HL-60/S4 treated with phorbol 12-myristate 13-acetate at 8.2 ng/mL for 4 days and 3 days (cell line): Measurements from ENCODE around the gene ACTA2.

ENCODE experiments used
- in situ Hi-C: fragments of 300-500 bp; cut with MboI; formaldehyde crosslinking; loops from 2 replicates; pipeline ENCODE4 v1.15.0; 2022; ENCODE audit warnings: low sequenced_read_pairs

The ACTA2 gene

DNA sequence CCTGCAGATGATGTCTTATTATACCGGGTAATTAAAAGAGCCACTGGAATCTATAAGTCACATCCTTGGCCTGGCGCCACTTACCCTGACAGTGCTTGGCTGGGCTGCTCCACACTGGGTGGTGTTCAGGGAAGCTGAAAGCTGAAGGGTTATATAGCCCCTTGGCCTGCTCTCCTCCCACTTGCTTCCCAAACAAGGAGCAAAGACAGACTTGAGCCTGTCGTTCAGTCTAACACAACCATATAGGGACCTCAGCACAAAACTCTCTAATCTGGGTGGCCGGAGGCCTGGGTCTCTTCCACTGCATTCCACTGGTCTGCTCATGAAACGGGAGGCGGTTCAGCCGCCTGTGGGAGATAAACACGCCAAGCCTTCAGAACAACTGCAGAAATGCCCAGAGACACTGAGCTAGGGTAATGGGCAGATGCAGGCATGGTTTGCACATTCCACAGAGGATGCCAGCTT is at the start of gene ACTA2:
ACTA2 (minus strand) TSS at position 127 of the 465 bp plus-strand sequence. CDS start 3,843 bp downstream, outside the sequence.
- in situ Hi-C loops = no loop called here

DNA sequence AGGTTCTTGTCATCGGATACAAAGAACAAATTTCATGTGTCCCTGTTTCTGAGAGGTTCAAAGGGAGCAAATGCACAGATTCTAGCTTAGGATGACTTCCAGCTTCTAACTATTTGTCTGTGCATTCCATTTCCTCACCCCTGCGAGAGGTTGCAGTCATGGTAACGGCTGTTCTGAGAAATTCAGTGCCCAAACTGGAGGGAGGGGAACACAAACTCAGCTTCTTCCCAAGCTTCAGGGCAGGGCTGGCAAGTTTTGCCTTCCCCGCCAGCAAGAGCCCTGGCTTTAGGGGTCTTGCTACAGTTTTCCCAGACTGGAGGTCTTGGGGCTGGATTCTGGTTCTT is 49.1 kb upstream of the ACTA2 start:
- in situ Hi-C loops = no loop called here

DNA sequence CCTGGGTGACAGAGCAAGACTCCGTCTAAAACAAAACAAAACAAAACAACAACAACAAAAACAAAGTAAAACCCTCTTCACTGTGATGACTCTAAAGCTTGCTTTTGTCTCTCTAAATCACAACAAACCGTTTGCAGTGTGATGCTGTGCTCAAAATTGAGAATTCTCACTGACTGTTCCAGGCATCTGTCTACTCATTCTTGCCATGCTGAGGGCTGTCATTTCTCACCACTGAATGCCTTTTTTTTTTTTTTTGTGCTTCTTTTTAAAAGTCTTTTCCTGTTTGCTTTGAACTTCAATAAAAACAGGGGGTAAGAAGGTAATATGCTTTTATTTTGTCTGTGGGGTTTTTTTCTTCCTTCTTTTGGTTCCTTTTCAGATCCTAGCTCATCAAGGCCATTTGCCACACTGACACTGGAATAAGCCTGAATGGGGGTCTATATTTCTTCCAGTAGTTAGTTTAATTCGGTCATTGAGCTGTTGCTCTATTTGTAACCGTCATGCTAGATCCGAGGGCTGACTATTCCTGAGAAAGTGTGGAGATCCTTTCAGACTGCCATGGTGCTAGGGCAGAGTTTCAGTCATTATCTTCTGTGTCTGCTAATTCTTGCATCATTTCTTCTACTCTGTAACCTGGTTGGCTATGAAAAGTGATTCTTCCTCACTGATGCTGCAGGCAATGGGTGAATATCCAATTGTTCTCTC is 48.6 kb upstream of the ACTA2 start:
- in situ Hi-C loops = no loop called here

DNA sequence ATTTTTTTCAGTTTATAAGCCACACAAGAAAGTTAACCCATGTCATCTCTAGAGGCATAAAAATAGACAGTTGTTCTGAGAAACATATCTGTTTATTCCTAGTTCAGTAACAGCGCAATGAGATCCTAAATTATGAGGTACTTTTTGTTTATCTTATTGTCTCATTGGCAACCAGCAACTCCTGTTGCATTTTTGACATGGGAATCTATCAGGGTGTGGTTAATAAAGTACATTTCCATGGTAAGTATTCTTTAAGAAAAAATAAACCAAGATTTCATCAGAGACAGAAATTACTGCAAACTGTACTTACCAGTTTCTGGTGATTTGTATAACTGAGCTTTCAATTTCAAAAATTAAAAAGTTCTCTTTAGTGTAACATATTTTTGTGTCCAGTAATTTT is 47.1 kb upstream of the ACTA2 start:
- in situ Hi-C loops = no loop called here

DNA sequence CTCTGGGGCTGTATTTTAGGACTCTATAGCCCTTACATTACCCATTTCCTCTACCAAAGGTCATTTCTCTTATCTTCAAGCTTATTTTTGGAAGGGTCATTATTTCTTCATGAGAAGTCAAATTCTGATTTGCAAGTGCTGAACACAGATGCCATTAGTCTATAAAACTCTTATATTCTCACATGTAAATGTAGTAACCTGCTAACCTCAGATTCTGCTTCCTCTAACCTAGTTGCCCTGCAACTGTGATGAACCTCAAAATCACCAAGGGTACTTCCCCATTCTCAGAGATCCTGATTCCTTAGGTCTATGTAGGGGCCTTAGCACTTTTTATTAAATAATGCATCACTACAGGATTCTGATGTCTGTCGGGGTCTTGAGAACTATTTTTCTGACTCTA is 44.4 kb upstream of the ACTA2 start:
- in situ Hi-C loops = no loop called here

DNA sequence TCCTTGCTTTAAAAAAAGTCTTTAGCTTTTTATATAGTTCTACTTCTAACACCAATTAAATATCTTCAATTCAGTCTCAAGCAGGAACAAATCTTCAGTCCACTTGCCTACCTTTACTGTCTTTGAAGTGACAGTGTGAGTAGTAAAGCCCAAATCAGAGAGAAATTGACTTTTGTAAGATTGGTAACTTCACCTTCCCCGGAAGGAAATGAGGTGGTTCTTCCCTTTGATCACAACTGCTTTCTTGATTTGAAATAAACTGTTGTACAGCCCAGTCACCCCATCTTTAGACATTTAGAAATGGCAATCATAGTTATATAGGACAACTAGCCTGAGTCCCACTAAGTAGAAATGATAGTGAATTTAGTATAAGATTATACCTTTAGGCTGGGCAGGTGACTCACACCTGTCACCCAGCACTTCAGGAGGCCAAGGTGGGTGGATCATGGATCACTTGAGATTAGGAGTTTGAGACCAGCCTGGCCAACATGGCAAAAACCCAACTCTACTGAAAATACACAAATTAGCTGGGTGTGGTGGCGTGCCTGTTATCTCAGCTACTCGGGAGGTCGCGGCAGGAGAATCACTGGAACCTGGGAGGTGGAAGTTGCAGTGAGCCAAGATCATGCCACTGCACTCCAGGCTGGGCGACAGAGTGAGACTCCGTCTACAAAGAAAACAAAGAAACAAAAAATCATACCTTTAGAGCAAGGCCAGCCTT is 42.7 kb upstream of the ACTA2 start:
- in situ Hi-C loops = no loop called here

DNA sequence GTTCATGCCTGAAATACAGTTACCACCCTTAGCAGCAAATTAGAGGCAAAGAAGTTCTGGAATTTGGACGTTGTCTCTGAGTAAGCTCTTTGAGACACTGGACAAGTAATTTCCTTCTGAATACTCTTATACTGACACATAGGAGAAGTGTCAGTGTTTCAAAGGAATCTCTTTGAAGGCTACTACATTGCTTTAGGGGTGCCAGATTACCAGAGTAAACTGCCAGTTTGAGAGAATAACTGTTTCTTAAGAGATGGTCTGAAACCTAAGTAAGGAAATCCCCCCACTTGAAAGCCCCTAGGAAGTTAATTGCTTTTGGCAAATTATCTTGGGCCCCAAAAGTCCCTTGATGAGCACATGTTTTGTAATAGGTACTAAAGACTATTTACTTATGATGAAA is 41.4 kb upstream of the ACTA2 start:
- in situ Hi-C loops = no loop called here

DNA sequence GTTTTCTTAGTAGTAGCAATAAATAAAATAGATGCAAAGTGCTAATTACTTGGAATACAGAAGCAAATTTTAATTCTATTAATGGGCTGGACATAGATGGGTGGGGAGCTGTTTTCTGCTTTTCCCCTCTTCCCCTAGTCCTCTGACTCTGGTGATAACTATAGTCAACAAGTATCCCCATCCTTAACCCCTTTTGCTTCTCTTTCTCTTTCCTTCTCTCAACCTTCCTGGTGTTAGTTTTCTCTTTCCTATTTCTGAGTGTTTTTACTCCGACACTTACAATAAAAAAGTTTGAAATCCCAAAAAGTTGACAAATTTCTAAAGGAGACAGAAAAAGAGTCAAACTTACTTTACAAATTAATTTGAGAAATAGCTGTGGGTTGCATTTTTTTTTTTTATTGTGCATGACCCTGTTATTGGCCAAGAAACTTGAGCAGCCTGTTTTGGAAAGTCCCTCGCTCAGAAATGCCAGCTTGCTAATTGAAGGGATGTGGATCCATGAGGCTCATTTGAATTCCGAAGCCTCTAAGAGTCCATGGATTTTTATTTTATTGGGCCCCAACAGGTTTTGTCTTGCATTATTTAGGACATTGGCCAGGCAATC is 40.5 kb upstream of the ACTA2 start:
- in situ Hi-C loops = no loop called here

DNA sequence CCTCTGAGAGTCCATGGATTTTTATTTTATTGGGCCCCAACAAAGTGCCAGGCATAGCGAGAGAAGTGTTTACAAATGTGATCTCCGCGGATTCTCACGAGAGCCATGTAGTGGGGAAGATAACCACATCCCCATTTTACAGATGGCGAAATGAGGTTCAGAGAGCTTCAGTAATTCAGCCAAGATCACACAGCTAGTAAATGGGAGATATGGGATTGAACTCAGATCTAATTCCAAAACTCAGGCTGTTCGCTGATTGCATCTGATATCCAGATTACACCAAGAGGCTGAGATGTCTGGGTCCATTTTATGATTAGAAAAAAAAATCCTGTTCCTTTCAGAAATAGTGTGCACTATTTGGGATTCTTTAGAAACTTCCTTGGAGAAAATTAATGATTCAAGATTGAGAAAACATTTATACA is 39.3 kb upstream of the ACTA2 start:
- in situ Hi-C loops = no loop called here

DNA sequence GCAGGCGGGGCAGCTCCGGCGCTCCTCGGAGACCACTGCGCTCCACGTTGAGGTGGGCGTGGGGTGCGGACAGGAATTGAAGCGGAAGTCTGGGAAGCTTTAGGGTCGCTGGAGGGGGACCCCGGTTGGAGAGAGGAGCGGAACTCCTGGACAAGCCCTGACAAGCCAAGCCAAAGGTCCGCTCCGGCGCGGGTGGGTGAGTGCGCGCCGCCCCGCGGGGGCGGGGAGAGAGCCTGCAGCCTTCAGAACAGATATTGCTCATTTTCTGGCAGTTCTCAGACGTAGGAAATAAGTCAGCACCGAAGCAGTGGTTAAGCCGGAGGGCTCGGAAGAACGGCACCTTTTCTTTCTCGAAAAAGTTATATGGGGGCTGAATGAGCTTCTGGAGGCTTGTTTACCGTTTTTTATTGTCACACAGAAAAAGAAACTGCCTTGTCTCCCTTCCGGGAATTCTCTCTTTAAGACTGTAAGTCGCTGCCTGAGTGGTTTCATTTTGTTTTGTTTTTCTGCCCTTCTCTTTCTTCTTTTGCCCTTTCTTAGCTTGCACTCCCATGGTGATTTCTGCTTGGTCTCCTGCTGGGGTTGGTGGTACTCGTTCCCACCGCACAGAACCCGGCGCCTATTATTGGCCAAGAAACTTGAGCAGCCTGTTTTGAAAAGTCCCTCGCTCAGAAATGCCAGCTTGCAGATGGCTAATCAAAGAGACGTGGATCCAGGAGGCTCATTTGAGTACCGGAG is 38.8 kb upstream of the ACTA2 start:
- in situ Hi-C loops = no loop called here

DNA sequence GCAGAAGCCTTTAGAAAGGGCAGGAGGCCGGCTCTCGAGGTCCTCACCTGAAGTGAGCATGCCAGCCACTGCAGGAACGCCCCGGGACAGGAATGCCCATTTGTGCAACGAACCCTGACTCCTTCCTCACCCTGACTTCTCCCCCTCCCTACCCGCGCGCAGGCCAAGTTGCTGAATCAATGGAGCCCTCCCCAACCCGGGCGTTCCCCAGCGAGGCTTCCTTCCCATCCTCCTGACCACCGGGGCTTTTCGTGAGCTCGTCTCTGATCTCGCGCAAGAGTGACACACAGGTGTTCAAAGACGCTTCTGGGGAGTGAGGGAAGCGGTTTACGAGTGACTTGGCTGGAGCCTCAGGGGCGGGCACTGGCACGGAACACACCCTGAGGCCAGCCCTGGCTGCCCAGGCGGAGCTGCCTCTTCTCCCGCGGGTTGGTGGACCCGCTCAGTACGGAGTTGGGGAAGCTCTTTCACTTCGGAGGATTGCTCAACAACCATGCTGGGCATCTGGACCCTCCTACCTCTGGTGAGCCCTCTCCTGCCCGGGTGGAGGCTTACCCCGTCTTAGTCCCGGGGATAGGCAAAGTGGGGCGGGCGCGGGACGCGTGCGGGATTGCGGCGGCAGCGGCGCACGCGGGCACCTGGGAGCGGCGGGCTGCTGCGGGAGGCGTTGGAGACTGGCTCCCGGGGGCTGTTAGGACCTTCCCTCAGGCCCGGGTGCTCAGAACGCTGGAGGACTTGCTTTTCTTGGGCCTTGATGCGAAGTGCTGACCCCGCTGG is 38.0 kb upstream of the ACTA2 start, which contains the start of gene FAS:
FAS (plus strand) TSS at position 415 of the 777 bp plus-strand sequence; CDS start at position 494, 79 bp downstream.
- in situ Hi-C loops = no loop called here

DNA sequence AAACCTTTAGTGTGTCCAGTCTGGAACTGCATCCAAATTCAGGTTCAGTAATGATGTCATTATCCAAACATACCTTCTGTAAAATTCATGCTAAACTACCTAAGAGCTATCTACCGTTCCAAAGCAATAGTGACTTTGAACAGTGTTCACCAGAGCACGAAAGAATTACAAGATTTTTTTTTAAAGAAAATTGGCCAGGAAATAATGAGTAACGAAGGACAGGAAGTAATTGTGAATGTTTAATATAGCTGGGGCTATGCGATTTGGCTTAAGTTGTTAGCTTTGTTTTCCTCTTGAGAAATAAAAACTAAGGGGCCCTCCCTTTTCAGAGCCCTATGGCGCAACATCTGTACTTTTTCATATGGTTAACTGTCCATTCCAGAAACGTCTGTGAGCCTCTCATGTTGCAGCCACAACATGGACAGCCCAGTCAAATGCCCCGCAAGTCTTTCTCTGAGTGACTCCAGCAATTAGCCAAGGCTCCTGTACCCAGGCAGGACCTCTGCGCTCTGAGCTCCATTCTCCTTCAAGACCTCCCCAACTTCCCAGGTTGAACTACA is 37.3 kb upstream of the ACTA2 start:
- in situ Hi-C loops = no loop called here

DNA sequence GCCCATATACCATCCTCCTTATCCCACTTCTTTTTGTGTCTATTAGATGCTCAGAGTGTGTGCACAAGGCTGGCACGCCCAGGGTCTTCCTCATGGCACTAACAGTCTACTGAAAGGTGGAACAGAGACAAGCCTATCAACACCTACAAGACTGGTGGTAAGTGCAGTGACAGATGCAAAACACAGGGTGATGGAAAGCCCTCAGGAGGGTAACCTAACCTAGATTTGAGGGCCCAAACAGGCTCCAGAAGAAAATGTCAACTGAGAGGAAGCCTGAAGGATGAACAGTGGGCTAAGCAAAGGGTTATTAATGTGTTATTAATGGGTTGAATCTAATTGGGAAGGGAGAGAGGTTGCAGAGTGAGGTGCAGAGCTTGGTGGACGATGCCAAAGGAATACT is 36.9 kb upstream of the ACTA2 start:
- in situ Hi-C loops = no loop called here

DNA sequence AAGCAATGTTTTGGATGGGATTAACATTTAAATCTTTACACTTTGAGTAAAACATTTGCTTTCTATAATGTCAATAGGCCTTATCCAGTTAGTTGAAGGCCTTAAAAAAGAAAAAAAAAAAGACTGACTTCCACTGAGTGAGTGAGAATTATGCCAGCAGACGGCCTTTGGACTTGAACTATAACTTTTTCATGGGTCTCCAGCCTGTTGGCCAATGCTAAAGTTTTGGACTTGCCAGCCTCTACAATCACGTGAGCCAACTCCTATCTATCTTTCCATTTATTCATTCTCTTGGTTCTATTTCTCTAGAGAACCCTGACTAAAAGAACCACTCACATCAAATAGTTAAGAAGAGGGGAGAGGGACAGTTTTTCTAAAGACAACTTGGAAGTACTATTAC is 35.3 kb upstream of the ACTA2 start:
- in situ Hi-C loops = no loop called here

DNA sequence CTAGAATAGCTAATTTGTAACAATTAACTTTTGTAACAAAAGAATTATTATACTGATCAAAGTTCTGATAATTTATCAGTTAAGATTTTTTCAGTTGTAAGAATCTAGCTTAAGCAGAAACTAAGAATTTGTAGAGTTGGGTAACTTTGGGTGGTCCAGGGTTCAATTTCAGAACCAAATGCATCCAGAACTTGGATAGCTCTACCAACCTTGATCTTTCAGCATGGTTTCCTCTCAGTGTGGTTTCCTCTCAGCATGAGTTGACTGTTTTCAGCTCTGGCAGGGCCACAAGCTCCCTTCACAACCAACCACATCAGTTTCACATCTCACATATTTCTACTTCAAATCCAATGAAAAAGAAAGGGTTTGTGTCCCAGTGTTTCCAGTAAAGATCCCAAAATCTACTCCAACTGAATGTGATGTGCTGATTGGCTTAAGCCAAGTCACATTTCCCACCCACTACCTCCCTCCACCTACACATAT is 34.7 kb upstream of the ACTA2 start:
- in situ Hi-C loops = no loop called here

DNA sequence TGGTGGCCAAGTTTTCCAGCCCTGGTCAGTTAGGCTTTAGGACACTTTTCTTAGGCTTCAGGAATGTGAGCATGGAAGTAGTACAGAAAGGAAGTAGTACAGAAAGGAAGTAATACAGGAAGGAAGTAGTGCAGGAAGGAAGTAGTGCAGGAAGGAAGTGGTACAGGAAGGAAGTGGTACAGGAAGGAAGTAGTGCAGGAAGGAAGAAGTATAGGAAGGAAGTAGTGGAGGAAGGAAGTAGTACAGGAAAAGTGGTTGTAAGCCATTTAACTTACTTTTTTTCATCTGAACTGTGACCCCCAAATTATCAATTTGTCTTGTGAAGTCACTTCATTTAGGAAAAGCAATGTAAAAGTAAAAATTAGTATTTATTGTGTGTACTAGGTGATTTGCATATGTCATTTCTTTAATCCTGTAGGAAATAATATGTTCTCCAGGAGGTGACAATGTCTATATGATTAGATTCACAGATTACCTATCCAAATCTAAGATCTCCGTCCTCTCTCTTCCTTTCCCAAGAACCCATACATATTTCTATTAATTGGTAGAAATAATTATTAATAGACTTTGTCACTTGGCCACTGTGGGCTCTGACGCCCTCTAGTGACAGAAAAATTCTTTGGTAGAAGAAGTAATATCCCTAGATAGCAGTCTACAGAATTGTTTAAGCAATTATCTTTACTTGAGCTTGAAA is 34.1 kb upstream of the ACTA2 start:
- in situ Hi-C loops = no loop called here

DNA sequence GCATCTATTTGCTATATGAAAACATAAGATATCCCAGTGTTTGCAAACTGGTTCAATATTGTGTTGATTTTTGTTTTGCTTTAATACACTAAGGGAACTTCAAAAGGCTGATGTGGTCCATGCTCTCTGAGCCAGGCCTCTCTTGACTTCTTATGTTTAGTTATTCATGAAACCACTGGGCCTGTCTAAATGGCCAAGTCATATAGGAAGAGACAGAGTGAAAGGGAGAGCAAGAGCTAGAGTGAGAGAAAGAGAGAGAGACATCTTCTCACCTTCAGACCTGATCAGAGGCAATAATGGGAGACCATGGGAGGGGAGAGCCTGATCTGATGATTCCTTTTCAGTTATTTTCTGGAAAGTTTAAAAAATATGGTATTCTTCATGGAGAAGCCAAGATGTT is 32.0 kb upstream of the ACTA2 start:
- in situ Hi-C loops = no loop called here

DNA sequence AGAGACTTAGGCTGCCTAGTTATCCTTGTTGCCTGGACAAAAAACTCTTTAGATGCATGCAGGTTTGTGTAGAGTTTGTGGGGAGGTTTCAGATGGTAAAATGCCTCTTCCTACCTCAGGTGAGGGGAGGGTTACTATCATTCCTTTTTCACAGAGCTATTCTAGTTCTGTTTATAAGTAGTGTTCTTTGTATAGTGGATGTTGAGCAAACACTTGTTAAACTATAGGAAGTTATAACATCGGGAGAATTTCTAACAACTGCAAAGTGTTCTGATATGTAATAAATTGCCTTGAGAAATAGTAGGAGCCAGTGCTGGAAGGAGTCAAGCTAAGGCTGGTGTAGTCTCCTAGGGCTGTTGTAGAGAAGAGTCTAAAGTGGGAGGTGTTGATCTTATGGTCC is 31.4 kb upstream of the ACTA2 start:
- in situ Hi-C loops = no loop called here

DNA sequence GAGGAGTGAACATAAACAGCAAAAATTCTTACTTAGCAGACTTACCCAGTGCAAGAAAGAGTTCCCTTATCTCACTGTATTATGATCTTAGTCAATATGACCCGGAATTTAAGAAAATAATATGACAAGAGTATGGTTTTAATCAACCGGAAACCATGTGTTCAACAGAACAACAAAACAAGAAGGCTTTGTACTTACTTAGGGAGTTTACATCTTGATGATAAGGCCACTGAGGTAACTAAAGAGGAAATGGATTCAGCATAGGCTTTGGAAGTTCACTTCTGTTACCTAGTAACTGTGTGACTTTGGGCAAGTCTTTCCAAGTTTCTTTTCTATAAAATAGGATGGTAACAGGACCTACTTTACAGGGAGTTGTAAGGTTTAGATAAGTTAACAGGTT is 30.6 kb upstream of the ACTA2 start:
- in situ Hi-C loops = no loop called here

DNA sequence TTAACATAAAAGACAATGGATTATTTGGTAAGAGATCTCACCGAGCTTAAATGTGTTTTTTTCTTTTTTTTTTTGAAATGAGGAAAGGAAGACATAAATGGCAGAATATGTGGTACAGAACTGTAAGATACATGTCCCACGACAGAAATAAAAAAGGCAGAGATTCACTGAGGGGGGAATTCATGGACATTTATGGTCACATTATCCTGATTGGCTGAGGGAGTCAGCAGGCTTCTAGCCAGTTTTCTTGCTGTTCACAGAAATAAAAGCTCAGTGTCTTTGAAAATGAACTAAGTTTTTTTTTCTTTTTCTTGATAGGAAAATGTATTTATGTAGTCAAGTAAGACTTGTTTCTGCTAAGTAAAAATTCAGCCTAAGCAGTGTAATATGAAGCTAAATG is 29.8 kb upstream of the ACTA2 start:
- in situ Hi-C loops = no loop called here
